ENCODE data around the gene CYTH1.
"Not testable (repeated sequence)": the region's sequence is repeated elsewhere in the genome, so short reads cannot be mapped to it uniquely, and the experiment has no call there.

CYTH1 gene

GRCh38 chr17:78674595-78675315, 107.3 kb downstream of the CYTH1 start:
- no peak for TF ChIP-seq ZNF274 (IDR thresholded peaks at IDR 0.05; ENCODE audit: low read depth, low read length)
- no peak overlapping the region for H3K4me3 ChIP-seq (ENCODE audit: low read length)

- no peak for TF ChIP-seq ZNF274 (IDR thresholded peaks at IDR 0.05; ENCODE audit: low read depth, low read length)
- no peak overlapping the region for H3K4me3 ChIP-seq (ENCODE audit: low read length)
Measured at GRCh38 chr17:78674156-78674555, 107.9 kb downstream of the CYTH1 start.

GRCh38 chr17:78673395-78673794, 108.7 kb downstream of the CYTH1 start:
- no peak overlapping the region for H3K4me3 ChIP-seq (ENCODE audit: low read length)
- no peak for TF ChIP-seq ZNF274 (IDR thresholded peaks at IDR 0.05; ENCODE audit: low read depth, low read length)

- H3K4me3 ChIP-seq (ENCODE audit: low read length), result no peak overlapping the region
- TF ChIP-seq ZNF274 (IDR thresholded peaks at IDR 0.05; ENCODE audit: low read depth, low read length), result no peak
Measured at GRCh38 chr17:78672871-78673371, 109.2 kb downstream of the CYTH1 start.

GRCh38 chr17:78672005-78672404, 110.1 kb downstream of the CYTH1 start:
- TF ChIP-seq ZNF274 (IDR thresholded peaks at IDR 0.05; ENCODE audit: low read depth, low read length), result no peak
- no peak overlapping the region for H3K4me3 ChIP-seq (ENCODE audit: low read length)

- not testable (repeated sequence) for H3K4me3 ChIP-seq (ENCODE audit: low read length)
Measured at GRCh38 chr17:78671726-78672001, 110.4 kb downstream of the CYTH1 start.

GRCh38 chr17:78670850-78671725, 111.0 kb downstream of the CYTH1 start:
- TF ChIP-seq ZNF274 (IDR thresholded peaks at IDR 0.05; ENCODE audit: low read depth, low read length), result no peak
- no peak overlapping the region for H3K4me3 ChIP-seq (ENCODE audit: low read length)

GRCh38 chr17:78669975-78670518, 112.0 kb downstream of the CYTH1 start:
- TF ChIP-seq ZNF274 (IDR thresholded peaks at IDR 0.05; ENCODE audit: low read depth, low read length), result no peak

GRCh38 chr17:78669256-78669974, 112.7 kb downstream of the CYTH1 start:
- H3K4me3 ChIP-seq (ENCODE audit: low read length), result no peak overlapping the region
- no peak for TF ChIP-seq ZNF274 (IDR thresholded peaks at IDR 0.05; ENCODE audit: low read depth, low read length)

More at GRCh38 chr17:78669975-78670518, 112.0 kb downstream of the CYTH1 start:
- no peak overlapping the region for H3K4me3 ChIP-seq (ENCODE audit: low read length)

- H3K4me3 ChIP-seq (ENCODE audit: low read length), result no peak overlapping the region
- TF ChIP-seq ZNF274 (IDR thresholded peaks at IDR 0.05; ENCODE audit: low read depth, low read length), result no peak
Measured at GRCh38 chr17:78668847-78669246, 113.2 kb downstream of the CYTH1 start.

GRCh38 chr17:78667741-78668640, 114.1 kb downstream of the CYTH1 start:
- TF ChIP-seq ZNF274 (IDR thresholded peaks at IDR 0.05; ENCODE audit: low read depth, low read length), result no peak
- no peak overlapping the region for H3K4me3 ChIP-seq (ENCODE audit: low read length)

- H3K4me3 ChIP-seq (ENCODE audit: low read length), result no peak overlapping the region
- no peak for TF ChIP-seq ZNF274 (IDR thresholded peaks at IDR 0.05; ENCODE audit: low read depth, low read length)
Measured at GRCh38 chr17:78667091-78667490, 115.0 kb downstream of the CYTH1 start.
